ENCODE results near the gene RABEP2.

DNA sequence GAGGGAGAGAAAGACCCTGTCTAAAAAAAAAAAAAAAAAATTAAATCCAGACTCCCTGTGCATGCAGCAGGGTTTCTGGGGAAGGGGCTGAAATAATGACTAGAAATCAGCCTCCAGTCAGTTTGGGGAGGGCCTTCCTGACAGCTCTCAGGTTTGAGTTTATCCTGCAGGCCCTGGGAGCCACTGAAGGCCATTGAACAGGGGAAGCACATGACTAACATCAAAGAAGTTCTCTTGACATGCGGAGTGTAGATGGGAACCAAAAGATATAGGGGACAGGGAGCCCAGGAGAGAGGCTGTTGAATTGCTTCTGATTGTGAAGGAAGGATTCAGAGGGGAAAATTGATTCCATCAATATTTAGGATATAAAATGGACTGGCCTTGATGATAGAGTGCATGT, 2.8 kb upstream of the RABEP2 start:
- no peak for TF ChIP-seq LEF1 (IDR thresholded peaks at IDR 0.05; ENCODE audit: borderline replicate concordance)
- TF ChIP-seq, protein P1, sequence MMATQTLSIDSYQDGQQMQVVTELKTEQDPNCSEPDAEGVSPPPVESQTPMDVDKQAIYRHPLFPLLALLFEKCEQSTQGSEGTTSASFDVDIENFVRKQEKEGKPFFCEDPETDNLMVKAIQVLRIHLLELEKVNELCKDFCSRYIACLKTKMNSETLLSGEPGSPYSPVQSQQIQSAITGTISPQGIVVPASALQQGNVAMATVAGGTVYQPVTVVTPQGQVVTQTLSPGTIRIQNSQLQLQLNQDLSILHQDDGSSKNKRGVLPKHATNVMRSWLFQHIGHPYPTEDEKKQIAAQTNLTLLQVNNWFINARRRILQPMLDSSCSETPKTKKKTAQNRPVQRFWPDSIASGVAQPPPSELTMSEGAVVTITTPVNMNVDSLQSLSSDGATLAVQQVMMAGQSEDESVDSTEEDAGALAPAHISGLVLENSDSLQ (IDR thresholded peaks at IDR 0.05), result no peak
- no peak for TF ChIP-seq SP1 (IDR thresholded peaks at IDR 0.05)
- TF ChIP-seq ZNF384 (IDR thresholded peaks at IDR 0.05), result no peak
- no peak for TF ChIP-seq TARDBP (IDR thresholded peaks at IDR 0.05)
- no peak for TF ChIP-seq BHLHE40 (IDR thresholded peaks at IDR 0.05; ENCODE audit: borderline replicate concordance)
- no peak for TF ChIP-seq SUZ12 (IDR thresholded peaks at IDR 0.05)
- TF ChIP-seq ARNT (IDR thresholded peaks at IDR 0.05), result no peak
- TF ChIP-seq NFRKB (IDR thresholded peaks at IDR 0.05), result no peak
- no peak for TF ChIP-seq ELF4 (IDR thresholded peaks at IDR 0.05)
- no peak for TF ChIP-seq HDGF (IDR thresholded peaks at IDR 0.05; ENCODE audit: borderline replicate concordance)
- TF ChIP-seq CTBP1 (IDR thresholded peaks at IDR 0.05; ENCODE audit: borderline replicate concordance), result no peak
